HEK293 (cell line): ENCODE data around the gene PIM2.

Experiments
- CTCF ChIA-PET: fragments of 350-600 bp; formaldehyde crosslinking; extraction: SDS; loops from one replicate; lab custom pipeline; 2021; ENCODE audit warnings: antibody characterized with exemption; lab: Yijun Ruan, JAX
- POLR2A ChIA-PET: fragments of 300-600 bp; formaldehyde crosslinking; extraction: SDS; loops from one replicate; lab custom pipeline; 2020; ENCODE audit warnings: antibody characterized with exemption, inconsistent platforms; lab: Yijun Ruan, JAX
- H3K27ac ChIP-seq: fragments of 200-500 bp; sonication (Bioruptor generic); 2 replicates; pipeline ENCODE4 v1.5.1; 2014; ENCODE audit warnings: low read depth, low read length, control low read depth, inconsistent platforms; ENCODE audit errors: extremely low read depth
- H3K36me3 ChIP-seq, 2 experiments: fragments of 200-500 bp in 1 of 2; sonication (Bioruptor generic) in 1 of 2; 1 replicate in 1 of 2; 2 replicates in 1 of 2; pipeline ENCODE4 v1.5.1; 2014 to 2017; ENCODE audit warnings: inconsistent platforms in 2 of 2, low read length in 2 of 2; ENCODE audit not compliant: control insufficient read depth in 2 of 2, insufficient read depth in 1 of 2
- H3K4me1 ChIP-seq: fragments of 200-500 bp; sonication (Bioruptor generic); 2 replicates; pipeline ENCODE4 v1.5.1; 2014; ENCODE audit warnings: mild to moderate bottlenecking, low read length, inconsistent platforms; ENCODE audit not compliant: control insufficient read depth, insufficient read depth
- H3K4me3 ChIP-seq: 2 replicates; pipeline ENCODE4 v1.5.1; 2011; ENCODE audit warnings: low read depth, mild to moderate bottlenecking, control low read depth, low read length, moderate library complexity
- H3K9me3 ChIP-seq: fragments of 200-500 bp; sonication (Bioruptor generic); 2 replicates; pipeline ENCODE4 v1.5.1; 2014; ENCODE audit warnings: low read depth, low read length, inconsistent platforms; ENCODE audit not compliant: control insufficient read depth, insufficient read depth
- ATF2 ChIP-seq: fragments of 450-650 bp; formaldehyde crosslinking; IDR thresholded peaks from 2 replicates; pipeline ENCODE4 v1.5.1; 2016; ENCODE audit warnings: missing biosample characterization, missing genetic modification characterization, low read depth
- BCL11A ChIP-seq: fragments of 450-650 bp; formaldehyde crosslinking; IDR thresholded peaks from 2 replicates; pipeline ENCODE4 v1.5.1; 2016; ENCODE audit warnings: low read depth, missing biosample characterization, missing genetic modification characterization
- BCL6B ChIP-seq: fragments of 450-650 bp; formaldehyde crosslinking; IDR thresholded peaks from 2 replicates; pipeline ENCODE4 v1.5.1; 2017; ENCODE audit warnings: missing biosample characterization, missing genetic modification characterization
- GLIS2 ChIP-seq: fragments of 450-650 bp; formaldehyde crosslinking; IDR thresholded peaks from 2 replicates; pipeline ENCODE4 v1.5.1; 2016; ENCODE audit warnings: missing biosample characterization, missing genetic modification characterization
- MZF1 ChIP-seq: fragments of 450-650 bp; formaldehyde crosslinking; IDR thresholded peaks from 2 replicates; pipeline ENCODE4 v1.5.1; 2017; ENCODE audit warnings: missing biosample characterization, missing genetic modification characterization, borderline replicate concordance
- PRDM10 ChIP-seq: fragments of 450-650 bp; formaldehyde crosslinking; IDR thresholded peaks from 2 replicates; pipeline ENCODE4 v1.5.1; 2016; ENCODE audit warnings: missing biosample characterization, missing genetic modification characterization
- SP3 ChIP-seq: fragments of 450-650 bp; formaldehyde crosslinking; IDR thresholded peaks from 2 replicates; pipeline ENCODE4 v1.5.1; 2016; ENCODE audit warnings: missing biosample characterization, missing genetic modification characterization
- TSHZ1 ChIP-seq: fragments of 450-650 bp; formaldehyde crosslinking; IDR thresholded peaks from 2 replicates; pipeline ENCODE4 v1.5.1; 2016; ENCODE audit warnings: missing biosample characterization, missing genetic modification characterization, borderline replicate concordance
- YY1 ChIP-seq: fragments of 450-650 bp; formaldehyde crosslinking; IDR thresholded peaks from 2 replicates; pipeline ENCODE4 v1.5.1; 2018; ENCODE audit warnings: missing biosample characterization, missing genetic modification characterization
- ZBTB48 ChIP-seq: fragments of 450-650 bp; formaldehyde crosslinking; IDR thresholded peaks from 2 replicates; pipeline ENCODE4 v1.5.1; 2016; ENCODE audit warnings: missing biosample characterization, missing genetic modification characterization
- ZFHX2 ChIP-seq: fragments of 450-650 bp; formaldehyde crosslinking; conservative IDR thresholded peaks from 2 replicates; pipeline ENCODE4 v1.5.1; 2016; ENCODE audit warnings: missing biosample characterization, missing genetic modification characterization
- ZFP41 ChIP-seq: fragments of 450-650 bp; formaldehyde crosslinking; IDR thresholded peaks from 2 replicates; pipeline ENCODE4 v1.5.1; 2016; ENCODE audit warnings: missing biosample characterization, missing genetic modification characterization, borderline replicate concordance
- ZNF112 ChIP-seq: fragments of 450-650 bp; formaldehyde crosslinking; IDR thresholded peaks from 2 replicates; pipeline ENCODE4 v1.5.0; 2017; ENCODE audit warnings: missing biosample characterization, missing genetic modification characterization
- ZNF155 ChIP-seq: fragments of 450-650 bp; formaldehyde crosslinking; IDR thresholded peaks from 2 replicates; pipeline ENCODE4 v1.5.1; 2016; ENCODE audit warnings: missing biosample characterization, missing genetic modification characterization
- ZNF335 ChIP-seq: fragments of 450-650 bp; formaldehyde crosslinking; conservative IDR thresholded peaks from 2 replicates; pipeline ENCODE4 v1.5.1; 2016; ENCODE audit warnings: missing biosample characterization, missing genetic modification characterization
- ZNF48 ChIP-seq: fragments of 450-650 bp; formaldehyde crosslinking; IDR thresholded peaks from 2 replicates; pipeline ENCODE4 v1.5.1; 2016; ENCODE audit warnings: missing biosample characterization, missing genetic modification characterization
- ZNF548 ChIP-seq: fragments of 450-650 bp; formaldehyde crosslinking; IDR thresholded peaks from 2 replicates; pipeline ENCODE4 v1.5.1; 2016; ENCODE audit warnings: missing biosample characterization, missing genetic modification characterization
- ZNF560 ChIP-seq: fragments of 450-650 bp; formaldehyde crosslinking; IDR thresholded peaks from 2 replicates; pipeline ENCODE4 v1.5.1; 2017; ENCODE audit warnings: missing biosample characterization, missing genetic modification characterization, borderline replicate concordance
- ZNF76 ChIP-seq: fragments of 450-650 bp; formaldehyde crosslinking; IDR thresholded peaks from 2 replicates; pipeline ENCODE4; 2016; ENCODE audit warnings: low read depth, missing biosample characterization, missing genetic modification characterization, borderline replicate concordance
- ZNF791 ChIP-seq: fragments of 450-650 bp; formaldehyde crosslinking; IDR thresholded peaks from 2 replicates; pipeline ENCODE4 v1.5.1; 2016; ENCODE audit warnings: missing biosample characterization, missing genetic modification characterization
- ZNF843 ChIP-seq: fragments of 450-650 bp; formaldehyde crosslinking; IDR thresholded peaks from 2 replicates; pipeline ENCODE4 v1.5.1; 2016; ENCODE audit warnings: missing biosample characterization, missing genetic modification characterization
- ZSCAN16 ChIP-seq: fragments of 450-650 bp; formaldehyde crosslinking; IDR thresholded peaks from 2 replicates; pipeline ENCODE4 v1.5.1; 2016; ENCODE audit warnings: missing biosample characterization, missing genetic modification characterization

The PIM2 gene

GRCh38 chrX:48940404-48940955 lies 21.7 kb upstream of the PIM2 start:
- no peak overlapping the region for H3K27ac ChIP-seq
- POLR2A ChIA-PET, result interaction anchor here (0.7 kb wide), 1 partner anchor 18 kb away, joined by 6 read pairs; no protein-coding TSS in a partner anchor
- no peaks in the 10 kb centered on the region for H3K4me1 ChIP-seq
- CTCF ChIA-PET, result interaction anchor here (1.3 kb wide), 1 partner anchor 15 kb away, joined by 3 read pairs; no protein-coding TSS in a partner anchor
- TF ChIP-seq ZNF48 (tag by site-specific recombination) (no peak), ZNF843 (tag by site-specific recombination) (no peak), MZF1 (tag by site-specific recombination) (no peak), ZSCAN16 (tag by site-specific recombination) (no peak), ZNF335 (no peak), BCL6B (tag by site-specific recombination) (no peak), TSHZ1 (tag by site-specific recombination) (no peak), ZNF112 (tag by site-specific recombination) (no peak), ZBTB48 (tag by site-specific recombination) (no peak), ATF2 (tag by site-specific recombination) (no peak)
- no peak overlapping the region for H3K4me3 ChIP-seq
- H3K36me3 ChIP-seq, result peaks cover 0 to 83% of the 10 kb centered on the region in 2 experiments; a peak in 2 of 3 replicates
- no peaks in the 10 kb centered on the region for H3K9me3 ChIP-seq

GRCh38 chrX:48939524-48940228 lies 20.9 kb upstream of the PIM2 start:
- ChIA-PET CTCF (interaction anchor here (0.6 to 1.3 kb wide), 2 partner anchors 16 to 400 kb away, joined by 3 read pairs; partner anchors contain the start of gene TBC1D25), POLR2A (no interaction called here)
- H3K36me3 ChIP-seq, result peaks cover 0 to 90% of the 10 kb centered on the region in 2 experiments; a peak in 2 of 3 replicates
- no peak overlapping the region for H3K27ac ChIP-seq
- no peaks in the 10 kb centered on the region for H3K4me1 ChIP-seq
- no peaks in the 10 kb centered on the region for H3K9me3 ChIP-seq
- H3K4me3 ChIP-seq, result no peak overlapping the region
- TF ChIP-seq ZNF155 (tag by site-specific recombination), result no peak
- TF ChIP-seq PRDM10 (tag by site-specific recombination), result no peak
- no peak for TF ChIP-seq GLIS2 (tag by site-specific recombination)
- TF ChIP-seq ZFP41, result no peak
- TF ChIP-seq ZFHX2, result no peak
- no peak for TF ChIP-seq YY1 (tag by site-specific recombination)
- no peak for TF ChIP-seq ZNF548 (tag by site-specific recombination)
- TF ChIP-seq ZNF791, result no peak
- no peak for TF ChIP-seq BCL11A (tag by site-specific recombination)
- TF ChIP-seq ZNF76 (tag by site-specific recombination), result no peak
- no peak for TF ChIP-seq SP3
- TF ChIP-seq ZNF560 (tag by site-specific recombination), result no peak
